BE2C (cell line): ENCODE measurements around the gene CSNK1A1L.
A peak's percentile ranks its signal among the peaks of the same experiment; 100 is the strongest.

Source experiments
- DNase-seq: peaks from one replicate; pipeline ENCODE4 v3.0.0-alpha.2; 2020
- H3K27me3 ChIP-seq: fragments of 250-450 bp; sonication (Bioruptor Pico); 2 replicates; pipeline ENCODE4 v1.5.1; 2020; ENCODE audit warnings: mild to moderate bottlenecking
- H3K36me3 ChIP-seq: fragments of 250-450 bp; sonication (Bioruptor Pico); 2 replicates; pipeline ENCODE4 v1.5.1; 2020; ENCODE audit warnings: mild to moderate bottlenecking
- H3K4me1 ChIP-seq: fragments of 250-450 bp; sonication (Bioruptor Pico); 2 replicates; pipeline ENCODE4 v1.5.1; 2020
- H3K4me3 ChIP-seq: 2 replicates; pipeline ENCODE4 v1.5.1; 2011; ENCODE audit warnings: low read depth, low read length
- H3K9me3 ChIP-seq: fragments of 250-450 bp; sonication (Bioruptor Pico); 2 replicates; pipeline ENCODE4 v1.5.1; 2020
- CTCF ChIP-seq: IDR thresholded peaks from 2 replicates; pipeline ENCODE4 v1.5.1; 2012; ENCODE audit warnings: mild to moderate bottlenecking, low read depth, low read length

CSNK1A1L gene

GRCh38 chr13:37141011-37141410, 35.5 kb upstream of the CSNK1A1L start:
- Histone ChIP-seq H3K4me1 (no peaks in the 10 kb centered on the region), H3K36me3 (no peaks in the 10 kb centered on the region), H3K9me3 (no peaks in the 10 kb centered on the region), H3K4me3 (no peak overlapping the region), H3K27me3 (no peaks in the 10 kb centered on the region)
- no peak for TF ChIP-seq CTCF
- no peak for DNase-seq

GRCh38 chr13:37139356-37139755, 33.9 kb upstream of the CSNK1A1L start:
- DNase-seq, result no peak
- Histone ChIP-seq H3K36me3 (no peaks in the 10 kb centered on the region), H3K27me3 (no peaks in the 10 kb centered on the region), H3K4me3 (no peak overlapping the region), H3K4me1 (no peaks in the 10 kb centered on the region), H3K9me3 (no peaks in the 10 kb centered on the region)
- TF ChIP-seq CTCF, result no peak

- Histone ChIP-seq H3K4me1 (no peaks in the 10 kb centered on the region), H3K4me3 (no peak overlapping the region), H3K27me3 (no peaks in the 10 kb centered on the region), H3K9me3 (no peaks in the 10 kb centered on the region), H3K36me3 (no peaks in the 10 kb centered on the region)
- DNase-seq, result no peak
- TF ChIP-seq CTCF, result no peak
These were observed 33.5 kb upstream of the CSNK1A1L start for GRCh38 chr13:37138926-37139325.

GRCh38 chr13:37138169-37138568, 32.7 kb upstream of the CSNK1A1L start:
- no peaks in the 10 kb centered on the region for H3K9me3 ChIP-seq
- no peaks in the 10 kb centered on the region for H3K27me3 ChIP-seq
- TF ChIP-seq CTCF, result peak; percentile 32
- no peaks in the 10 kb centered on the region for H3K4me1 ChIP-seq
- no peak for DNase-seq
- H3K36me3 ChIP-seq, result no peaks in the 10 kb centered on the region
- H3K4me3 ChIP-seq, result no peak overlapping the region

- no peak for DNase-seq
- no peak for TF ChIP-seq CTCF
- H3K4me1 ChIP-seq, result no peaks in the 10 kb centered on the region
- H3K4me3 ChIP-seq, result no peak overlapping the region
- H3K27me3 ChIP-seq, result no peaks in the 10 kb centered on the region
- no peaks in the 10 kb centered on the region for H3K9me3 ChIP-seq
- H3K36me3 ChIP-seq, result no peaks in the 10 kb centered on the region
These were observed 31.2 kb upstream of the CSNK1A1L start for GRCh38 chr13:37136633-37137032.

GRCh38 chr13:37136187-37136586, 30.7 kb upstream of the CSNK1A1L start:
- H3K4me1 ChIP-seq, result no peaks in the 10 kb centered on the region

More at GRCh38 chr13:37136187-37136586, 30.7 kb upstream of the CSNK1A1L start:
- no peaks in the 10 kb centered on the region for H3K36me3 ChIP-seq
- H3K9me3 ChIP-seq, result no peaks in the 10 kb centered on the region
- DNase-seq, result no peak
- TF ChIP-seq CTCF, result no peak
- H3K4me3 ChIP-seq, result no peak overlapping the region
- H3K27me3 ChIP-seq, result no peaks in the 10 kb centered on the region
